Measurements from ENCODE around the gene TRAF3.

DNA sequence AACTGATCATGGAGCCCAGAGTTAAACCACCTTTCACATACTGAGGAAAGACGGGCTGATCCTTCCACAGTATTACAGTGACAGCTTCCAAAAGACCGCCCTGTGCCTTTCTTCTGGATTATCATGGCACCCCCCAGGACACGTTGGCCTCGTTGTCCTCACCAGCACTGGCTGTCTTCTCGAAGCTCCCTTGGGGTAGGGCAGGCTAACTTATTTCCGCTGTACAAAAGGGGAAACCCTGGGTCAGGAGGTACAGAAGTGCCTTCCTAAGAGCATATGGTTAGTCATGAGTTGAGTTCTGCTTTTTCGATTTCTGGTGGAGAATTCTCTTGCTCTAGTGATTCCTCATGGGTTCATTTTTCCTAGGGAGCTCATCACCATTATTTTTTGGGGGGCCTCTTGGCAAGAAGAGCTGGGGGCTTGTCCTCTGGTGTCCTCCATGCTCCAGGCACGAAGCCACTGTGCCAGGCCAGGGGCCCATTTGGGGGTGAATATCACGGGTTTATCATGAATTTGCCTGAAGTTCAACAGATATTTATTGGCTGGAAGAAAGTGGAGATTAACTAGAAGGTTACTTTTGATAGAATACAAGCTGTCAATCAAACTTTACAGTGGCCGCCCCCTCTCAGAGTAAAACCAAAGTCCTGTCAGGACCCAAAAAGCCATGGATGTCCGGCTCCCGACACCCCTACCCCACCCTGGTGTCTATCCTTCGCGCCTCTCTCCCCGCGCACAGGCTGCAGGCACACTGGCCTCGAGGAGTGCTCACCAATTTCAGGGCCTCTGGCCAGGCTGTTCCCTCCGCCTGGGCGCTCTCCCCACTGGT is 8.8 kb upstream of the TRAF3 start:
- TF ChIP-seq, protein P1, sequence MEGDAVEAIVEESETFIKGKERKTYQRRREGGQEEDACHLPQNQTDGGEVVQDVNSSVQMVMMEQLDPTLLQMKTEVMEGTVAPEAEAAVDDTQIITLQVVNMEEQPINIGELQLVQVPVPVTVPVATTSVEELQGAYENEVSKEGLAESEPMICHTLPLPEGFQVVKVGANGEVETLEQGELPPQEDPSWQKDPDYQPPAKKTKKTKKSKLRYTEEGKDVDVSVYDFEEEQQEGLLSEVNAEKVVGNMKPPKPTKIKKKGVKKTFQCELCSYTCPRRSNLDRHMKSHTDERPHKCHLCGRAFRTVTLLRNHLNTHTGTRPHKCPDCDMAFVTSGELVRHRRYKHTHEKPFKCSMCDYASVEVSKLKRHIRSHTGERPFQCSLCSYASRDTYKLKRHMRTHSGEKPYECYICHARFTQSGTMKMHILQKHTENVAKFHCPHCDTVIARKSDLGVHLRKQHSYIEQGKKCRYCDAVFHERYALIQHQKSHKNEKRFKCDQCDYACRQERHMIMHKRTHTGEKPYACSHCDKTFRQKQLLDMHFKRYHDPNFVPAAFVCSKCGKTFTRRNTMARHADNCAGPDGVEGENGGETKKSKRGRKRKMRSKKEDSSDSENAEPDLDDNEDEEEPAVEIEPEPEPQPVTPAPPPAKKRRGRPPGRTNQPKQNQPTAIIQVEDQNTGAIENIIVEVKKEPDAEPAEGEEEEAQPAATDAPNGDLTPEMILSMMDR (IDR thresholded peaks at IDR 0.05): no peak
- no peak for TF ChIP-seq POLR2AphosphoS5 (IDR thresholded peaks at IDR 0.05; ENCODE audit: low read depth, low read length)

Measured in Panc1 (cell line).